ENCODE data around the gene SOAT2.

DNA sequence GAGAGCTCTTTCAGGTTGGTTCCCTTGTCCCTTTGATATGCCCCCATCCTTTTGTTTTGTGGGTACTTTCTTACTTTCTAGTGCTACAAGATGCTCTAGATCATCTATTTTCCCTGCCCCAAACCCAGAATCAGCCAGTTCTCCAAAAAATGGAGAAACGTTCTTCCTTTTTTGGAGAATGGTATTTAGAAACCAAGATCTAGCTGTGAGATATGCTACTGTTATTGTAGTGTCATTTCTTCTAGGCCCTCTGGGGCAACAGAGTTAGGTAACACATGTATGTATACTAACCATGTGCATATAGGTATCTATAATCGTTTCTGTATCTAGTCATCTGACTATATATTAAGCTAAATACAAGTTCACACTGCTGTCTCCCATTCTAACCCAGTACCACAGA is 12.7 kb upstream of the SOAT2 start:
- no peak for TF ChIP-seq EZH2 (IDR thresholded peaks at IDR 0.05; ENCODE audit: low read length, missing control alignments)
- TF ChIP-seq, protein P1, sequence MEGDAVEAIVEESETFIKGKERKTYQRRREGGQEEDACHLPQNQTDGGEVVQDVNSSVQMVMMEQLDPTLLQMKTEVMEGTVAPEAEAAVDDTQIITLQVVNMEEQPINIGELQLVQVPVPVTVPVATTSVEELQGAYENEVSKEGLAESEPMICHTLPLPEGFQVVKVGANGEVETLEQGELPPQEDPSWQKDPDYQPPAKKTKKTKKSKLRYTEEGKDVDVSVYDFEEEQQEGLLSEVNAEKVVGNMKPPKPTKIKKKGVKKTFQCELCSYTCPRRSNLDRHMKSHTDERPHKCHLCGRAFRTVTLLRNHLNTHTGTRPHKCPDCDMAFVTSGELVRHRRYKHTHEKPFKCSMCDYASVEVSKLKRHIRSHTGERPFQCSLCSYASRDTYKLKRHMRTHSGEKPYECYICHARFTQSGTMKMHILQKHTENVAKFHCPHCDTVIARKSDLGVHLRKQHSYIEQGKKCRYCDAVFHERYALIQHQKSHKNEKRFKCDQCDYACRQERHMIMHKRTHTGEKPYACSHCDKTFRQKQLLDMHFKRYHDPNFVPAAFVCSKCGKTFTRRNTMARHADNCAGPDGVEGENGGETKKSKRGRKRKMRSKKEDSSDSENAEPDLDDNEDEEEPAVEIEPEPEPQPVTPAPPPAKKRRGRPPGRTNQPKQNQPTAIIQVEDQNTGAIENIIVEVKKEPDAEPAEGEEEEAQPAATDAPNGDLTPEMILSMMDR (conservative IDR thresholded peaks at IDR 0.05 in 1 of 2, IDR thresholded peaks at IDR 0.05 in 1 of 2; ENCODE audit: low read depth in 1 of 2, low read length in 2 of 2), result no peak
